GM10847 (cell line): ENCODE measurements around the gene IL1RN.

ENCODE experiments used
- POLR2A ChIP-seq: IDR thresholded peaks from 2 replicates; pipeline ENCODE4 v1.6.1; 2011; ENCODE audit not compliant: insufficient read length; ENCODE audit errors: extremely low read depth

IL1RN gene

DNA sequence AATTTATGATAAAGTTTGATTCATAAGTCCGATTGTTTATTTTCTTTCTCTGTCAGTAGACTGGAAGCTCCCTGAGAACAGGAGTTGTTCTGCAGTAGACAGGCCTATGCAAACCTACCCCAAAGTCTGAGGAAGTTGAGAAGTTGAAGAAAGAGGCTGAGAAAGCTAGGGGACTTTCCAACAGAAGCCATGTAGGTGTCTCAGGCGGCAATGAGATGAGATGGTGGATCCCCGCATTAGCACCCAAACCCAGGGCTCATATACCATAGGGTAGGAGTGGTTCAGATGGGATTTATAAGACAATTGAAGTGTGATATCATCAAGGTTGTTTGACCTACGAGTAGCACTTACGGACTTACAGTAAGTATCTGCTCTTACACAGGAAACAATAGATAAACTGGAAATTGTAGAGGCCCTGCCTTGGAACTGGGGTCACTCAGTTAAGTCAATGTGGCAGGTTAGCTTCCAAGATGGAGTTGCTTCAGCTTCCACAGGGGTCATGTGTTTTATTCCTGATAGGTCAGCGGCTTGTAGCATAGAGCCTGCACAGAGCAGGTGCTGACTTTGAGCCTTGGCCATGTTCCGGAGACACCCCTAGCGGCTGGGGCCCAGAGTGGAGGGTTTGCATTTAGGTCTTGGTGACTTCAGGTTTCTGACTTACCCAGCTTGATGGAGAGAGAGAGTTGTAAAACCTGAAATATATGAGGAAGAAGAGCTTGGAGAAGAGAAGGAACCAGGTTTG lies 44.1 kb downstream of the IL1RN start:
- TF ChIP-seq POLR2A, result no peak

- no peak for TF ChIP-seq POLR2A
Observed at GRCh38 chr2:113172721-113173541, 45.5 kb downstream of the IL1RN start.

DNA sequence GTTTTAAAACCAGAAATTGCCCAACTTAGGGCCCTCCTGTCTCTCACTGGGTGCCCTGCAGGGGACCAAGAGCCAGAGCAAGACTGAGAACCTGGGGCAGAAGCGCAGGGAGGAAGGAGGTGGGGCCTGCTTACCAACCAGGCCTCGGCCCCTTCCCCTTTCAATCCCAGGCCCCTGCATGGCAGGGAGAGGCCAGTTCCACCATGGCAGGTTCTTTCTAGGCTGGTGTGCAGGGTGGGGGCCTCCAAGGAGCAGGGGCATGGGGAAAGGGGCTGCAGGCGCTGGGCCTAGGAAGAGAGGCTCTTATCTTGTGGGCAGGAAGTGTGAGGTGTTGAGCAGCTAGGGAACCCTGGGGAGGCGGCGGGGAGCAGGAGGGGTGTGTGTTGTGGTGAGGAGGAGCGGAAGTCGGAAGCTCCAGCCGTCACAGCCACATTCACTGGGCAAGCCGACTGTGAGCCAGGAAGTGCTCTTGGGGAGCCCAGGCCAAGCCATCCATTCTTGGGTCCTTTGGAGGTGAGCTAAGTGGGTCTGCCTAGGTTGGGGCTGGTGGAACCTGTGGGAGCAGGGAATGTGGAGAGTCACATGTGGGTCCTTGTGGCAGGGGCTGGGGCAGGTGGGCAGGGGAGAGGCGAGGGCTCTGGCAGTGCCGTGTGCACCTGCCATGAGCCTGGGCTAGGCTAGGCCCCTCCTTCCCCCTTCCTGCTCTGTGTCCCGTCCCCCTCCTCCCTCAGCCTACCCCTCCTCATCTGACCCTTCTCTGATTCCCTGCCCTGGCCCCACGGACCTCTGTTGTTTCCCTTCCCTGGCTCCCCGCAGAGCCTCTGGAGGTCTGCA lies 46.4 kb downstream of the IL1RN start, which contains the start of gene PSD4:
PSD4 (plus strand) TSS at position 430 of the 834 bp plus-strand sequence. CDS start 8,486 bp downstream, outside the sequence.
- peak; percentile 75 for TF ChIP-seq POLR2A

DNA sequence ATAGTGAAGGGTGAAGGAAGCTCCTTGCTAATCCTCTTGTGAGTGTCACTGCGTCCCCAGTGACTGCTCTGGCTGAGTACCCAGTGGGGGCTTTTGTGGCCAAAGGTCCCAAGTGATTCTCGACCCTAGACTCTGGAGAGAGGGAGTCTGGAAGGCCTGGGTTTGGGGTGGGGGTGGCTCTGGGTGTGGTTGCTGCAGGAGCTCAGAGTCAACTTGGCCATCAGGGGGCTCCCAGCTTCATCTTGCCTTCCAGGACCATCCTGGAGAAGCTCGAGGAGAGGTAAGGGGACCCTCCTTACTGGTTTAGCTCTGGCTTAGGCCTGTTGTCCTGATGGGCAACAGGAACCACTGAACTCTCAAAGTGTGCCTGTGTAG lies 47.0 kb downstream of the IL1RN start:
- no peak for TF ChIP-seq POLR2A

DNA sequence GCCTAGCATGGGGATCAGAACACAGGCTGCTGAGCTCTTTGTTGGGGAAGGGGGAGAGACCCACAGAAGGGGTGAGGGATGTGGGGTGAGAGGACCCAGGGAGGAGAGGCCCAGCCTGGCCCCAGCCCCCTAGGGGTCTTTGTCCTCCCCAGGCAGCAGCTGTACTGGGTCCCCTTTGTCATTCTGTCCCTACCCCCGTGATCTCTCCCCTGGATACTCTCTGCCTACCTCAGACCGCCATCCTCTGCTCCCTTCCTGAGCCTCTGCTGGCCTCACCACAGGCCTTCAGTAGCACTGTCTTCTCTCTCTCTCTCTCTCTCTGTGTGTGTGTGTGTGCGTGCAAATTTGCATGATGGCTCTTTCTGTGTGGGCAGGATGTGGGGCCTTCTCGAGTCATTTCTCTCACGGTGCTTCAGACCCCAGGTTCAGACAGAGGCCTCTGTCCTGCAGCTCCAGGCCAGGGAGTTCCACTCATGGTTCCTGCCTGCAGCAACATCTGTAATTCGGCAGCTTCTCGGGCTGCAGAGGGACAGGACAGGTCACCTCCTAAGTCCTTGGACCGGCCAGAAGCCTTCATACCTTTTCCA lies 47.7 kb downstream of the IL1RN start:
- peak; percentile 86 for TF ChIP-seq POLR2A

- no peak for TF ChIP-seq POLR2A
Observed at GRCh38 chr2:113175736-113176695, 48.6 kb downstream of the IL1RN start.

- no peak for TF ChIP-seq POLR2A
Observed at GRCh38 chr2:113176696-113177355, 49.4 kb downstream of the IL1RN start.

DNA sequence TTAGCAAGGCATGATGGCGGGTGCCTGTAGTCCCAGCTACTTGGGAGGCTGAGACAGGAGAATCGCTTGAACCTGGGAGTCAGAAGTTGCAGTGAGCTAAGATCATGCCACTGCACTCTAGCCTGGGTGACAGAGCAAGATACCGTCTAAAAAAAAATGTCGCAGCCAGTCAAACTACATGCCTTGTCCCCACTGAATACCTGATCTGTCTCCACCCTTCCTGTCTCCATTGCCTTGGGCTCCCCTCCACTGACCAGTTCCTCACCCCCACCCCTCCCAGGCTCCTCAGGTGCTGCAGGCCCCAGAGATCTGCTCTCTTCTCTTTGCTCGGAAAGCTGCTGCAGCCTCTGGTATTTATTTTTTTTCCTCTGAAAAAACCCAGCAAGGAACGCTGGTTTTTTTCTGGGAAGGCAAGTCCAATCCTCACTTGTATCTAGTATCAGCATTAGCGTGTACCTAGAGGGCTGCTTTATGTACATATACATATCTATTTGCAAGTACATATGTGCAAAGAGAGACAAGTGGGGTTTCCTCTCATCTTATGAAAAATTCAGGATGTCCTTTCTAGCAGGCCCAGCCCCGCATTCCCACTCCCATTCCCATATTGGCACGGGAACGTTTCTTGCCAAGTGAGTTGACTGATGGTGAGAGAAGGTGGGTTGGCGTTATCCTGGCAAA lies 50.8 kb downstream of the IL1RN start:
- TF ChIP-seq POLR2A, result no peak

DNA sequence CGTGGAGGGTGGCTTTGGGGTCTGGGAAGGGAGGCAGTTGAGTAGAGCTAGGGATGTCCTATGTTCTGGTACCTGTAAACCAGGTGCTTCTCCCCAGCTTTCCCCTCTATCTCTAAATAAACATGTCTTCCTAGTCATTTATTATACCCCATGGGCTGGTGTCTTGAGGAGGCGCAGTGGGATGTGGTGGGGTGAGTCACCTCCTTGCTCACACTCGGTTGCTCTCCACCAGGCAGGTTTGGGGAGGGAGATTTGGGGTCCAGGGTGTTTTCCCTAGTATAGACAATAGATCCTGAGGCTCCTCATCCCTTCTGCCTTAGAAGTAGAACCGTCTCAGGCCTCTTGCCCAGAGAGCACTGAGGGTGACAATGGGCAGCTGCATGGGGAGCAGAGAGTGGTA lies 51.5 kb downstream of the IL1RN start:
- no peak for TF ChIP-seq POLR2A

- no peak for TF ChIP-seq POLR2A
Observed at GRCh38 chr2:113179446-113180045, 52.1 kb downstream of the IL1RN start.

- no peak for TF ChIP-seq POLR2A
Observed at GRCh38 chr2:113180131-113180946, 52.9 kb downstream of the IL1RN start.
